Activated naive CD4-positive, alpha-beta T cell treated with anti-CD3 and anti-CD28 coated beads, Interleukin-2, amount 50 U/mL, for 72 hours (primary cell): ENCODE results near the gene OSBPL3. TPM values are rescaled to one million over a fixed set of nuclear protein-coding genes. Genes with fewer than 3 reads are reported as not detected.
A peak's percentile ranks its signal among the peaks of the same experiment; 100 is the strongest.

Source experiments
- ATAC-seq, 2 donors: fragments of 150-1000 bp; cut with Tn5 transposase; 2 replicates each; pipeline ENCODE4 v1.10.0; 2021; ENCODE audit warnings: mild to moderate bottlenecking in 2 of 2, moderate library complexity in 2 of 2
- DNase-seq, 2 donors: peaks; one replicate each; pipeline ENCODE4 v3.0.0; 2021 to 2022; ENCODE audit warnings: low spot score in 2 of 2
- H3K27ac Mint-ChIP-seq, 2 donors: one replicate each; pipeline ENCODE4 v1.8.0; 2022; ENCODE audit warnings: mild to moderate bottlenecking in 2 of 2, mixed read lengths in 2 of 2
- H3K36me3 Mint-ChIP-seq, 2 donors: one replicate each; pipeline ENCODE4 v1.8.0; 2022; ENCODE audit warnings: mixed read lengths in 2 of 2
- H3K9me3 Mint-ChIP-seq, 2 donors: one replicate each; pipeline ENCODE4 v1.8.0; 2022; ENCODE audit warnings: mixed read lengths in 2 of 2
- total RNA-seq, 2 donors: library from RNA; stranded (reverse); gene quantifications; one replicate each; pipeline ENCODE4 v1.2.3, GENCODE V29; 2022

Gene OSBPL3
- total RNA-seq, 2 donors from 2014 or later: 42.2 to 52.0 TPM

DNA sequence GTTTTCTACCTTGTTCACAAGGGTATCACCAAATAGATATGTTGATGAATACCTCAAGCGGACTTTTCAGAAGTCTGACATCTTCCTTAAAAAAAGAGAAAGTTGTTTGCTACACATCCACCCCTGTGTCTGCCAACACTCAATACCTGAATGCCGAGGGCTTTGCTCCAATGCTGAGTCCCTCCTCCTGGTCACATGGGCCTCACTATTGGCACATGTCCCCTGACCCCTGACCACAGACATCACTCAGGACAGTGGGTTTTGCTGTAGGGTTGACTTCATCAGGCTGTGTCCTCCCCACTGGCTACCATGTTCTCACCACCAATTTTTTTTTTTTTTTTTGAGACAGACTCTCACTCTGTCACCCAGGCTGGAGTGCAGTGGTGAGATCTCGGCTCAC is 76.4 kb downstream of the OSBPL3 start:
- ATAC-seq: no peak
- H3K27ac Mint-ChIP-seq: no peak overlapping the region
- peaks cover 9 to 21% of the 10 kb centered on the region in 2 donors for H3K36me3 Mint-ChIP-seq
- H3K9me3 Mint-ChIP-seq: peaks cover 4 to 8% of the 10 kb centered on the region in 2 donors
- DNase-seq: no peak

GRCh38 chr7:24902931-24903330 is 77.0 kb downstream of the OSBPL3 start:
- H3K9me3 Mint-ChIP-seq: peaks cover 4 to 8% of the 10 kb centered on the region in 2 donors

DNA sequence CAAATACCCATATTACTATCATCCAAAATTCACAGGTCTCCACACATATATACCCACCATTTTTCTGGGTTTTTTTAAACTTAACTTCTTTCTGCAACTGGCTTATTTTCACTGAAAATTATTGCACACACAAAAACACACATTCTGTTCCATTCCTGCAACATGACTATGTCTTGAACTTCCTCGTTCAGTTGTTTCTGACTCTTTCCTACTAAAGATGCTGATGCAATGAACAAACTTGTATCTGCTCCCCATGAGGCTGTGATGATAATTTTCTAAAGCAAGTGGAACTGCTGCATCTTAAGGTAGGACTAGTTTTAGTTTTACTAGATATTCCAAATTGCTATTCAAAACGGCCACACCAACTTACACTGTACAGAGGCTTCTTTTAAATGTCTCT is 77.7 kb downstream of the OSBPL3 start:
- DNase-seq: no peak
- no peak for ATAC-seq
- Mint-ChIP-seq H3K27ac (no peak overlapping the region), H3K36me3 (peaks cover 9 to 21% of the 10 kb centered on the region in 2 donors), H3K9me3 (peaks cover 4 to 8% of the 10 kb centered on the region in 2 donors)

More at GRCh38 chr7:24902931-24903330, 77.0 kb downstream of the OSBPL3 start:
- no peak overlapping the region for H3K27ac Mint-ChIP-seq
- H3K36me3 Mint-ChIP-seq: peaks cover 9 to 21% of the 10 kb centered on the region in 2 donors
- ATAC-seq (no peak), DNase-seq (no peak)

GRCh38 chr7:24899905-24900304 is 80.1 kb downstream of the OSBPL3 start:
- H3K9me3 Mint-ChIP-seq: peaks cover 4% of the 10 kb centered on the region in 2 donors
- ATAC-seq: no peak
- peaks cover 5 to 25% of the 10 kb centered on the region in 2 donors for H3K36me3 Mint-ChIP-seq
- no peak for DNase-seq
- no peak overlapping the region for H3K27ac Mint-ChIP-seq

DNA sequence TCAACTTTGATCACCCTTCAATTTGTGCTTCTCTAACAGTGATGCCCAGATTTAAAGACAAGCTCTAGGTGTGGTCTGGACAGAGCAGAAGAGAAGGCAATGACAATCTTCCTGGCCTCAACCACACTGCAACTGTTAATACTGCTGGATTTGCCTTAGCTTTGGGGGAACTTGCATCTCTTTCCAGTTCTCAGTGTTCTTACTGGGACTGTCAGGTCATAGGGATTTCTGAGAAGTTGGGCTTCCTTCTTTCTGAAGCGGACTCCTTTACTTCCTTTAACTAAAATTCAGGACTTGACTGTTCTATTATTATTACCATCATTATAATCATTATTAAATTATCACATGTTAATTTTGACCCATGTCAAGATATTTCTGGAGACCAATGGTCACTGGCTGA is 80.8 kb downstream of the OSBPL3 start:
- DNase-seq (no peak), ATAC-seq (peak in 1 of 2 donors; percentile 39)
- peaks cover 4% of the 10 kb centered on the region in 2 donors for H3K9me3 Mint-ChIP-seq
- peaks cover 5 to 18% of the 10 kb centered on the region in 2 donors for H3K36me3 Mint-ChIP-seq
- H3K27ac Mint-ChIP-seq: peak overlapping the region; percentile 23 to 57

DNA sequence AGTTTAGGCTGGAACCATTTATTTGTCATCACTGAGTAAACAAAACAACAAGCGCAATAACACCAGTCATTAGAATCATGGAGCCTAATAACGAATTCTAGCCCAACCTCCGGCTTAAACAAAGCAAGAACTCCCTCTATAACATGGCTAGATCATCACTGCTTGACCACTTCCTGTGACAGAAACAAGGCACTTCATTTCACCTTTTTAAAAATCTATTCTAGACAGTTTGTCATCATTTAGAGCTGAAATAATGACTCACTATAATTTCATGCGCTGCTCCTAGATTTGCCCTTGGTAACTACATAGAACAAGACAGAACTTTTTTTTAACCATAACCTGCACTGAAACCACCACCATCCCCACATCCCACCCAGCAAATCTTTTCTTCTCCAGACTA is 81.3 kb downstream of the OSBPL3 start:
- DNase-seq (no peak), ATAC-seq (peak; percentile 86 to 90)
- H3K27ac Mint-ChIP-seq: peak overlapping the region; percentile 23 to 57
- H3K9me3 Mint-ChIP-seq: peaks cover 4% of the 10 kb centered on the region in 2 donors
- H3K36me3 Mint-ChIP-seq: peaks cover 5 to 18% of the 10 kb centered on the region in 2 donors

DNA sequence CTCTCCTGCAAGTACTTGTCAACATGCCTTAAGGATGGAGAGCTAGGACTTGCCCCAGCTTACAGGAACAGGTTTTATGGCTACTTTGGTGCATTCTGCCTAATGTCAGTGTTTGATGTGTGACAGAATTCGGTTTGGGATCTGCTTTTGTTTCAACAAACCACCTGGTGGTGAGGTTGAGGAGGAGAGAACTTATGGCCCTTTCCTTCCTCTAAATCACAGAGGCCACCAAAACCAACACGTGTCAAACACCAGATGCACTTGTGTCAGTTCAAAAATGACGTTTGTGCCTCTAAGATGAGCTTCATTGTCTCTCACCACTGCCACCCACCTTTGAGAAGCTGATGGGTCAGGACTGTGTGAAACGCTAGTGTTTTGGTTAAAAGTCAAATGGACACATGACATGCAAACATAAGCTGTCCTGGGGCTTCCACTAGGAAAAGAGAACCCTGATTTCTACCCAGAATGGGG is 83.9 kb downstream of the OSBPL3 start:
- H3K27ac Mint-ChIP-seq: no peak overlapping the region
- peak; percentile 38 to 51 for ATAC-seq

GRCh38 chr7:24894429-24895221 is 85.4 kb downstream of the OSBPL3 start:
- Mint-ChIP-seq H3K36me3 (peaks cover 8 to 22% of the 10 kb centered on the region in 2 donors), H3K9me3 (no peaks in the 10 kb centered on the region), H3K27ac (no peak overlapping the region)
- ATAC-seq: no peak
- DNase-seq: no peak

More for the DNA sequence above, 83.9 kb downstream of the OSBPL3 start:
- H3K36me3 Mint-ChIP-seq: peaks cover 0 to 22% of the 10 kb centered on the region in 2 donors
- no peak for DNase-seq
- H3K9me3 Mint-ChIP-seq: no peaks in the 10 kb centered on the region

GRCh38 chr7:24891311-24891735 is 88.7 kb downstream of the OSBPL3 start:
- no peak for ATAC-seq
- Mint-ChIP-seq H3K36me3 (peaks cover 10 to 34% of the 10 kb centered on the region in 2 donors), H3K27ac (no peak overlapping the region), H3K9me3 (no peaks in the 10 kb centered on the region)
- no peak for DNase-seq

- ATAC-seq: no peak
- H3K27ac Mint-ChIP-seq: no peak overlapping the region
- peaks cover 14 to 36% of the 10 kb centered on the region in 2 donors for H3K36me3 Mint-ChIP-seq
- H3K9me3 Mint-ChIP-seq: no peaks in the 10 kb centered on the region
- DNase-seq: no peak
Observed at GRCh38 chr7:24889611-24890010, 90.4 kb downstream of the OSBPL3 start.

DNA sequence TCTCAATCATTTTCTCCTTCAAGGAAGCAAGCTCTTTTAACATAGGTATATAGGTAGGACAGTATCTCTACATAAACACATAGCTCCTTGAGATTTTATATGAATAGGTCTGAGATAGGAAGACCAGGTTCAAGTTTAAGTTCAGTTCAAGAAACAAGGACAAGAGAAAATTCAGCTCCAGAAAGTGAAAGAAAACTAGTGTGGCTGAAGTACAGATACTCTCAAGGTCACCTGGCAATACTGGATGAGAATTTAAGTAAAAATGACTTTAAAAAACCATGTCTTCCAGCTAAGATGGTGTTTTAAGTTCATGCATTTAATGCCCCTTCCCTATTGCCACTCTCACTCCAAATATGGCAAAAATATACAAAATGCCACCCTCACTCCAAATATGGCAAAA is 91.3 kb downstream of the OSBPL3 start:
- Mint-ChIP-seq H3K36me3 (peaks cover 14 to 36% of the 10 kb centered on the region in 2 donors), H3K27ac (no peak overlapping the region), H3K9me3 (no peaks in the 10 kb centered on the region)

DNA sequence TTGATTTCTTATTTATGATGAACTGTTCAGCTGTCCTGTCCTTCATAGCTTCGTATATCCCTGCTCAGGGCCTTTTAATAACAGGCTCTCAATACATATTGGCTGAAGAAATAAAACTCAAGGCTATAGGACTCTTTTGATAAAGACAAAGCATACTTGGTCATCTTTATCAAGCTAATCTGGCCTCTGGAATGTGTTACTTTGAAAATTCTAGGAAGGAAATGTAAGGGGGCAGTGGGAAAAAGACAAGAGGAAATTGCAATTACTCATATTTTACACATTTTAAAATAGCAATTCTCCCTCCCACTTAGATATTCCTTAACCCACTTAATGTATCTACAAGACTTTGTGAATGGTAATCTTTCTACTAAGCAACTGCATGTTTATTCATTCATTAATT is 94.3 kb downstream of the OSBPL3 start:
- H3K27ac Mint-ChIP-seq: no peak overlapping the region
- H3K9me3 Mint-ChIP-seq: no peaks in the 10 kb centered on the region
- DNase-seq (no peak), ATAC-seq (no peak)
- H3K36me3 Mint-ChIP-seq: peaks cover 17 to 24% of the 10 kb centered on the region in 2 donors

More for the DNA sequence above, 91.3 kb downstream of the OSBPL3 start:
- DNase-seq: no peak
- ATAC-seq: no peak

DNA sequence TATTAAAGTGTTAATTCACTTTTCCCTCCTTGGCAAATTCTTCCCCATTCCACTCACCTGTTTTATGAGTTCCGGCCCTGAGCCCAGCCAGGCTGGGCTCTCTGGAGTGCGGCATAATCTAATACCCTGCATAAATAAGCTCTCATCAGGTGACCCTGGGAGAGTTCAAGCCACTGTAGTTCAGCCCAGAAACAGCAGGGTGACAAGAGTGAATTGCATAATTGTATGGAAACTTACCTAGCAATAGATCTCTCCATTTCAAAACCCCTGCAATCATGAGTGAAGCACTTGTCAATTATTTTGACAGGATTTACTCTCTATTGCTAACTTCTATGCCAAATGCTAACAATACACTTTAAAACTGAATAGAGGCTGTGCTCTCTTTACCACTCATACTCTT is 94.7 kb downstream of the OSBPL3 start:
- no peak for DNase-seq

DNA sequence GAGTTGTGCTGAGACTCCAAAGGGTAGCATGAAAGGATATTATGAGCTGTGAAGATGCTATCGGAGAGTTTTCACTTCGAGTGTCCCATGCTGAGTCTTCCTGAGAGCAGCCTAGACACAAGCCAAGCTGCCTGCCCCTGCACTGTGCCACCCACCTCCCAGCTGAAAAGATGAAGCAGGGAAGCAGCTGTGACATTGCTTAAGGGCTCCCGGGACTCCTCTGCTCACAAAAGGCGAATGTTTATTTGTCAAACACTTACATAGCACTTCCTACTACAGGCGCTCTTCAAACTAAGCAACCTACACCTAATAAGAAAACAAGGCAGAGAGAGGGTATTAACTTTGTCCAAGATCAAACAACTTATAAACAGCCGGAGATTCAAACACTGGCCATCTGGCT is 95.6 kb downstream of the OSBPL3 start:
- no peak for ATAC-seq
- H3K9me3 Mint-ChIP-seq: no peaks in the 10 kb centered on the region
- H3K36me3 Mint-ChIP-seq: peaks cover 11 to 24% of the 10 kb centered on the region in 2 donors
- DNase-seq: no peak
- H3K27ac Mint-ChIP-seq: no peak overlapping the region

More for the DNA sequence above, 94.7 kb downstream of the OSBPL3 start:
- no peak overlapping the region for H3K27ac Mint-ChIP-seq
- no peak for ATAC-seq
- peaks cover 13 to 24% of the 10 kb centered on the region in 2 donors for H3K36me3 Mint-ChIP-seq
- no peaks in the 10 kb centered on the region for H3K9me3 Mint-ChIP-seq

DNA sequence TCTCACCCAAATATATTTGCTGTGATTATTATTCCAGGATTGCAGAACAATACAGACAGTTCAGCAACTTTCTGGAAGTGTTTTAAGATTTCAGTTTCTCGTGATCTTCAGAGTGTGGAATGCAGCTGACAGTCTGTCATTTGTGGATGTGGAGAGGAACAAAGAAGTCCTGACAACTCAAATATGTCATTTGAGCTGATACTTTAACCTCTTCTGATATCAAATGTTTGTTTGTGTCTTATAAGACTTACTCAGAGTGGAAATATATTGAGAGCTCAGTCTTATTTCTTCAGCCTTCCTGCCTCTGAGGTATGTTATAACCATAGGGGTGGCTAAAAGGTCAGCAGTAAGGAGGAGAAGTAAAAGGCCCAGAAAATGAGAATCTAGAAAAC is 96.4 kb downstream of the OSBPL3 start:
- Mint-ChIP-seq H3K36me3 (peaks cover 11 to 19% of the 10 kb centered on the region in 2 donors), H3K27ac (no peak overlapping the region), H3K9me3 (no peaks in the 10 kb centered on the region)
- ATAC-seq (no peak), DNase-seq (no peak)

- no peaks in the 10 kb centered on the region for H3K9me3 Mint-ChIP-seq
- no peak for DNase-seq
- no peak overlapping the region for H3K27ac Mint-ChIP-seq
- peak; percentile 72 to 76 for ATAC-seq
- H3K36me3 Mint-ChIP-seq: peaks cover 11 to 19% of the 10 kb centered on the region in 2 donors
Observed at GRCh38 chr7:24882989-24883621, 96.9 kb downstream of the OSBPL3 start.

DNA sequence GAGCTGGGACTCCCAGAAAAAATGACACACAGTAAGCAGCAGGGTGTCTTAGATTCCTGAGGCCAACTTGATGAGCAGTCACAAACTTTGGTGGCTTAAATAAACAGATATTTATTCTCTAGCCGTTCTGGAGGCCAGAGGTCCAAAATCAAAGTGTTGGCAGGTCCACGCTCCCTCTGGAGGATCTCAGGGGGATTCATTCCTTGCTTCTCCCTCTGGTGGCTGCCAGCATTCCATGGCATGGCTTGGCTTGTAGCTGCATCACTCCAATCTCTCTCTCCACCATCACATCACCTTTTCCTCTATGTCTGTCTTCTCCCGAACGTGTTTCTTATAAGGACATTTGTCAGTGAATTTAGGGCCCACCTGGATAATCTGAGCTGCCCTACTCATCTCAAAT is 98.4 kb downstream of the OSBPL3 start:
- DNase-seq (no peak), ATAC-seq (no peak)
- H3K27ac Mint-ChIP-seq: peak overlapping the region in 1 of 2 donors; percentile 27
- H3K9me3 Mint-ChIP-seq: no peaks in the 10 kb centered on the region
- H3K36me3 Mint-ChIP-seq: peaks cover 8 to 11% of the 10 kb centered on the region in 2 donors
